GM12892 (cell line): ENCODE data around the gene ALDH2.

Source experiments
- POLR2A ChIP-seq: IDR thresholded peaks from 2 replicates; pipeline ENCODE4 v1.6.1; 2011; ENCODE audit warnings: low read depth, low read length, control low read depth
- POLR2AphosphoS5 ChIP-seq: IDR thresholded peaks from 2 replicates; pipeline ENCODE4 v1.6.1; 2011; ENCODE audit warnings: low read depth, low read length, control low read depth

- TF ChIP-seq POLR2A (no peak), POLR2AphosphoS5 (no peak)
Observed at GRCh38 chr12:111816065-111816615, 49.4 kb downstream of the ALDH2 start.
